Ovary (tissue), 3 donors: Measurements from ENCODE around the gene EGFLAM.

Experiments
- POLR2A ChIP-seq: fragments of 450-650 bp; IDR thresholded peaks from one replicate; pipeline ENCODE4 v1.6.1; 2017; ENCODE audit warnings: antibody characterized with exemption, mild to moderate bottlenecking, moderate library complexity
- TF ChIP-seq, protein P1 (sequence below), 3 donors: fragments of 450-650 bp in 2 of 3; fragments of 200-600 bp in 1 of 3; IDR thresholded peaks; one replicate each; pipeline versions ENCODE4 v1.5.1 to v1.8.0; 2016 to 2022; ENCODE audit warnings: antibody characterized with exemption in 3 of 3, mild to moderate bottlenecking in 1 of 3
- donor health status: DM: no; HTN: no; CAD: no.

DNA sequence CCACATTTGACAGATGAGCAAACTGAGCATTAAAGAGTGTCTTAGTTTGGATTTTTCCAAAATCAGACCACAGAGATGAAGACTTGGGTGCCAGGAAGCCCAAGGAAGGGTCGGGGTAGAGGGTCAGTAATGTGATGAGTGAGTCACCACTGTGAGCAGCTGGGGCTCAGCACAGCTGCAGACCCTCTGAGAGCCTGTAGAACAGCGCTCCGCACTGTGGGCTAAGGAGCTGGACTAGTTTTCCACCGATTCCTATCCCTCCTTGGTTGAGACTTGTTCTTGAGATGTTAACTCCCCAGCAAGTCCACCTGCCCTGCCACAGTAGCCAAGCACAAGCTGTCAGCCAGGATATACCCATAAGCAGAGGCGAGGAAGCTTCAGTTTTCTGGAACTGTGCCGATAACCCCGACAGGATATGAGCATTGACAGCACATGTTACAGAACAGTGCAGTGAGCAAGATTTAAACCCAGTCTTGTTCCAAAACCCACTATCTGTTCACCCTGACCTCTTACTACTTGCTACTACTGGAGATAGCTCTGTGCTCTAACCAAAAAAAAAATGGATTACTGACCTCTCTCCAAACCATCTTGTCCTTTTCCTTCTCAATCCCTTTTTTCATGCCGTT is 31.8 kb downstream of the EGFLAM start:
- TF ChIP-seq, protein P1, sequence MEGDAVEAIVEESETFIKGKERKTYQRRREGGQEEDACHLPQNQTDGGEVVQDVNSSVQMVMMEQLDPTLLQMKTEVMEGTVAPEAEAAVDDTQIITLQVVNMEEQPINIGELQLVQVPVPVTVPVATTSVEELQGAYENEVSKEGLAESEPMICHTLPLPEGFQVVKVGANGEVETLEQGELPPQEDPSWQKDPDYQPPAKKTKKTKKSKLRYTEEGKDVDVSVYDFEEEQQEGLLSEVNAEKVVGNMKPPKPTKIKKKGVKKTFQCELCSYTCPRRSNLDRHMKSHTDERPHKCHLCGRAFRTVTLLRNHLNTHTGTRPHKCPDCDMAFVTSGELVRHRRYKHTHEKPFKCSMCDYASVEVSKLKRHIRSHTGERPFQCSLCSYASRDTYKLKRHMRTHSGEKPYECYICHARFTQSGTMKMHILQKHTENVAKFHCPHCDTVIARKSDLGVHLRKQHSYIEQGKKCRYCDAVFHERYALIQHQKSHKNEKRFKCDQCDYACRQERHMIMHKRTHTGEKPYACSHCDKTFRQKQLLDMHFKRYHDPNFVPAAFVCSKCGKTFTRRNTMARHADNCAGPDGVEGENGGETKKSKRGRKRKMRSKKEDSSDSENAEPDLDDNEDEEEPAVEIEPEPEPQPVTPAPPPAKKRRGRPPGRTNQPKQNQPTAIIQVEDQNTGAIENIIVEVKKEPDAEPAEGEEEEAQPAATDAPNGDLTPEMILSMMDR (IDR thresholded peaks at IDR 0.05), result no peak
- no peak for TF ChIP-seq POLR2A
